Measurements from ENCODE around the gene CDCA8. TPM values are rescaled to one million over a fixed set of nuclear protein-coding genes. Genes with fewer than 3 reads are reported as not detected.

CDCA8 gene
- total and polyA plus RNA-seq, 9 of the 15 experiments (the other 6 are each of a cell fraction or from before 2014, with no cell fraction given), result 26.4 to 148 (median 81.8) TPM

- peak; percentile 66 for TF ChIP-seq ZFP36 (IDR thresholded peaks at IDR 0.05; ENCODE audit: low read depth, low read length, partially characterized antibody)
- TF ChIP-seq ZBTB43 (CRISPR knock-in tag; IDR thresholded peaks at IDR 0.05), result no peak
- TF ChIP-seq ZKSCAN8 (CRISPR knock-in tag; IDR thresholded peaks at IDR 0.05), result no peak
- TF ChIP-seq RBM25 (IDR thresholded peaks at IDR 0.05; ENCODE audit: low read depth, low read length, severe bottlenecking), result peak; percentile 72
- TF ChIP-seq ZKSCAN1 (IDR thresholded peaks at IDR 0.05; ENCODE audit: low read depth, low read length), result peak; percentile 83
- no peak for TF ChIP-seq MAZ (CRISPR knock-in tag; conservative IDR thresholded peaks at IDR 0.05 in 1 of 2, IDR thresholded peaks at IDR 0.05 in 1 of 2)
- TF ChIP-seq ZNF174 (CRISPR knock-in tag; IDR thresholded peaks at IDR 0.05), result no peak
- TF ChIP-seq FUS (optimal IDR thresholded peaks at IDR 0.05; ENCODE audit: low read depth, low read length), result no peak
- TF ChIP-seq RBM15 (IDR thresholded peaks at IDR 0.05; ENCODE audit: insufficient read depth, low read length), result no peak
- TF ChIP-seq FOSL1 (tag; conservative IDR thresholded peaks at IDR 0.05), result no peak
Measured at GRCh38 chr1:37666241-37666867, 26.0 kb upstream of the CDCA8 start (continued).

Data from K562 (cell line).